Hematopoietic multipotent progenitor cell treated with erythropoietin and hydrocortisone succinate and interleukin-3 and kit ligand, for 15 days (in vitro differentiated cells): ENCODE measurements around the gene ADAMTS4.
"Not testable (repeated sequence)": the region's sequence is repeated elsewhere in the genome, so short reads cannot be mapped to it uniquely, and the experiment has no call there.

Experiments used
- DNase-seq: peaks from one replicate; pipeline ENCODE4 v3.0.0-alpha.2; 2015; ENCODE audit warnings: low spot score

ADAMTS4 gene, protein sequence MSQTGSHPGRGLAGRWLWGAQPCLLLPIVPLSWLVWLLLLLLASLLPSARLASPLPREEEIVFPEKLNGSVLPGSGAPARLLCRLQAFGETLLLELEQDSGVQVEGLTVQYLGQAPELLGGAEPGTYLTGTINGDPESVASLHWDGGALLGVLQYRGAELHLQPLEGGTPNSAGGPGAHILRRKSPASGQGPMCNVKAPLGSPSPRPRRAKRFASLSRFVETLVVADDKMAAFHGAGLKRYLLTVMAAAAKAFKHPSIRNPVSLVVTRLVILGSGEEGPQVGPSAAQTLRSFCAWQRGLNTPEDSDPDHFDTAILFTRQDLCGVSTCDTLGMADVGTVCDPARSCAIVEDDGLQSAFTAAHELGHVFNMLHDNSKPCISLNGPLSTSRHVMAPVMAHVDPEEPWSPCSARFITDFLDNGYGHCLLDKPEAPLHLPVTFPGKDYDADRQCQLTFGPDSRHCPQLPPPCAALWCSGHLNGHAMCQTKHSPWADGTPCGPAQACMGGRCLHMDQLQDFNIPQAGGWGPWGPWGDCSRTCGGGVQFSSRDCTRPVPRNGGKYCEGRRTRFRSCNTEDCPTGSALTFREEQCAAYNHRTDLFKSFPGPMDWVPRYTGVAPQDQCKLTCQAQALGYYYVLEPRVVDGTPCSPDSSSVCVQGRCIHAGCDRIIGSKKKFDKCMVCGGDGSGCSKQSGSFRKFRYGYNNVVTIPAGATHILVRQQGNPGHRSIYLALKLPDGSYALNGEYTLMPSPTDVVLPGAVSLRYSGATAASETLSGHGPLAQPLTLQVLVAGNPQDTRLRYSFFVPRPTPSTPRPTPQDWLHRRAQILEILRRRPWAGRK

DNA sequence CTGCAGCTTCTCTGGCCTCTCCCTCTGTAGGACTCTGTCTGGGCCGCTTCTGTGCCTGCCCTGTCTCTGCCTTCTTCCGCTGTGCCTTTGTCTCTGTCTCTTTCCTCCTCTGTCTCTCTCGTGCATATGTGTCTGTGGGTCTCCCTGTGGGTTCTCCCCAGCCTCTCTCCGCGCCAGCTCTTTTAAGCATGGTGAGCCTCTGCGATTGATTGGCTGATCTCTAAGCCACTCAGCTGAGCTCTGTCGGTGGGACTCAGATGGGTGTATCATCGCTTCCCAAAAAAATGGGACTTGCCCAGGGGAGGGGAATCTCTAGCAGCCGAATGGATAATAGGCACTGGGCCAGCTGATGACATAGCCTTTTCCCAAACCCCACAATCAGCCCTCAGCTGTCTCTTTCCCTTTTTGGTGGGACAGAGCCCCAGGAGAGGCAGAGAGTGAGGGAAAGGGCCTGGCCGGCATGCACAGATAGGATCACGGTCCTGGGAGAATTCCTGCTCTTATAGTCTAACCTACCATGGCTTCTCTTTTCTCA, at the start of gene ADAMTS4:
Gene ADAMTS4 (minus strand): TSS at position 158 of the 535 bp plus-strand sequence. CDS start 427 bp downstream, outside the sequence.
- DNase-seq: no peak

DNA sequence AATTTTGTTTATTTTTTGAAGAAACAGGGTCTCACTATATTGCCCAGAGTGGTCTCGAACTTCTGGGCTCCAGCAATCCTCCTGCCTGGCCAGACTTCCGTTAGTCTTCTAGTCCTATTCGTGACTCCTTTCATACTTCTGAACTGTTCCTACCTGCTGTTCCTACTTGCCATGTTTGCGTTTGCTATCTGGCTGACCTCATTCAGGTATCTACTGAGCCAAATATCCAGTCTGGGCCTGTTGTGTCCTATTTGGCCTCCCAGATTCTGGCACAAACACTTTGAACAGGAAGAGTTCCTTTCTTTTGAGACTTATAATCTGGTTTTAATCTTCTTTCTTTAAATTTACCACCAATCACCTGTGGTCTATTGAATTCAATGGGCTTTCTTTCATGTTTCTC, 46.0 kb upstream of the ADAMTS4 start:
- no peak for DNase-seq

DNA sequence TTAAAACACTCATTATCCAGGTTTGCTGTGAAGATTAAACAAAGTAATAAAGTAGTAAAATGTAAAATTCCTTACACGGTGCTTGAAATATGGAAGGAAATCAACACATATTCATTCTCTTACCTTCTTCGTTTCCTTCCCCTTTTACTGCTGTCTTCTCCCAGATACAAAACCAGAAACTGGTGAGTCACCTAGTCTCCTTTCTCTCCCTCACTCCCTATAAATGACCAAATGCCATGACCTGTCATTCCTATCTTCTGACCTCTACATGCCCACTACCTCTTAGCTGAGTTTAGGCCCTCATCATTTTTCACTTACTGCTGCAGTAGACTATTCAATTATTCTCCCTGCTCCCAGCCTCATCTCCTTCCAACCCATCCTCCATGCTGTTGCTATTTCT, 43.5 kb upstream of the ADAMTS4 start:
- DNase-seq: no peak

DNA sequence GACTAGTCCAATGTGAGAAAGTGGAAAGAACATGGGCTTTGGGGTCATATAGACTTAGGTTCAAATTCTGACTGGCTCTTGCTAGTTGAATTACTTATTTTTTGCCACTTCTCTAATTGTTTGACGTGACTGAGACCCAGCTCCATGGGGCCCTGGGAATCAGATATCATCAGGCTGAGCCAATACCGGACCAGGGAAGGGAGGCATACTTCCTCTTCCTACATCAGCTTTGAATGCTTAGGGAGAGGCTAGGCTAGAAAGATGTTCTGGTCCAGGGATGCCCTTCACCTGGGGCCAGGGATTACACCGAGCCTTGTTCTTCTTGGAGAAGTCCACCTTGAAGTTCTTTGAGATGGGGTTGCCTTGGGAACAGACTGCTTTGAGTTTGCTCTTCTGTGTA, 42.8 kb upstream of the ADAMTS4 start:
- no peak for DNase-seq

DNA sequence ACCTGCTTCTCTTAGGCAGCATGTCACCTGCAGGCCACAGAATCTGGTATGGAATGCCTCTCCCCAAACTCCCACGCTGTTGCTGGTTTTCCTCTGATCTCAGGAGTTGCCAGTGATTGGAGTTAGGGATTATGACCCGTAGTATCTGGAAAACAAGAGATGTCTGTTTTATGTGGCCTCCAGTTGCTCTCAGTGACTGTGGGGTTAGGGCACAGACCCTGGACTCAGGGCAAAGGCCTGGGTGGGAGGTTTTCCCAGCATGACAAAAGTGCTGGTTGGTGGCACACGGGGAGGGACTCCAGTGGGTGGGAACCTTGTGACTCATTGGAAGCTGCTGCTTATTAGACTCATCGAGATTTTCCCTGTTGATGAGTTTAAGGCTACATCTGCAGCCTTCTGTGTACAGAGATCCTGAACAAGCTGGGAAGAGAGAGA, 39.2 kb upstream of the ADAMTS4 start, which contains the start of gene NR1I3:
Gene NR1I3 (minus strand): TSS at position 165 of the 435 bp plus-strand sequence. CDS start 1,638 bp downstream, outside the sequence.
- no peak for DNase-seq

DNA sequence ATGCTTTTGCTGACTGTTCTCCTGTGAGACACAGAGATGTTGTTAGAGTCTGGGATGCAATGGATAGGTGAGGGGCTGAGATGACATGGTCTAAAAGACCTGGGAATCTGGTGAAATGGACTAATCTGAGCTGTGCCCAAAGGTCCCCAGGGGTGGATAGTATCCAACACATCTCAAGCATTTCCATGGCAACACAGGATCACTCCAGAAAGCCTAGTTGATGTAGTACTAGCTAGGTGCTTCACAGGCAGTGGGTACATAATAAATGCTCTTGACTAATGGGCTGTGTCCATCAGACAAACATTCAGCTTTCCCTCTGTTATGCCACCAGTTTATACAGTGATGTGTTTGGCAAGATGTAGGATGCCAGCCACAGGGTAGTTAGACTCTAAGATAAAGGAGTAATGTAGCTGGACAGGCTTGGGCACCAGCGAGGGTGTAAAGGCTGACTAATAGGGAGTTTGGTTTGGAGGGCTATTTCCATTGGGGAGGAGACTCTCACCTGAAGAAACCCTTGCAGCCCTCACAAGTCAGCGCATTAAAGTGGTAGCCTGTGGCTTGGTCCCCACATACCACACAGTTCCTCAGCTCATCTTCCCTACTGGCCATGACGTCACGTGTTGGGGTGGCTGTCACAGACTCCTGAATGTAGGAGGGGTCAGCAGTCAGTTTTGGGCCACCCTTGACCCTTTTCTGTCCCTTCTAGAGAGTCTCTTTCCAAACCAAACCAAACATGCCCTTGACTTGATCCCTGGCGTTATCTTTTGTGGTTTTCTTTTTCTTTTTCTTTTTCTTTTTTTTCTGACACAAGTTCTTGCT, 37.3 kb upstream of the ADAMTS4 start:
- no peak for DNase-seq

DNA sequence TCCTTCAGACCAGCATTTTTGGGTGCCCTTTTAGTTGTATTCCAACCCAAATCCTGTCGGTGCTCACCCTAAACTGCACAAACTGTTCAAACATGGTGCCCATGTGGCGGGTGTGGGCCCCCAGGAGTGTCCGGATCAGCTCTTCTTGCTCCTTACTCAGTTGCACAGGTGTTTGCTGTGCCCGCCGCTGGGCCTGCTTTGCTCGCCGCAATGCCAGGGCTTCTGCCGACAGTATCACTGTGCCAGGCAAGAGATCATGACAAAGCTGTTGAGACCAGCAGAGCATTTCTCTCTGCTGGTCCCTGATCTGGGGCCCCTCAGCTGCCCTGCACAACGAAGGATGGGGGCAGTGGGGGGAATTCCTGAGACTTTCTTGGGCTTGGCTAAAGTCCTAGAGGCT, 34.2 kb upstream of the ADAMTS4 start:
- no peak for DNase-seq

DNA sequence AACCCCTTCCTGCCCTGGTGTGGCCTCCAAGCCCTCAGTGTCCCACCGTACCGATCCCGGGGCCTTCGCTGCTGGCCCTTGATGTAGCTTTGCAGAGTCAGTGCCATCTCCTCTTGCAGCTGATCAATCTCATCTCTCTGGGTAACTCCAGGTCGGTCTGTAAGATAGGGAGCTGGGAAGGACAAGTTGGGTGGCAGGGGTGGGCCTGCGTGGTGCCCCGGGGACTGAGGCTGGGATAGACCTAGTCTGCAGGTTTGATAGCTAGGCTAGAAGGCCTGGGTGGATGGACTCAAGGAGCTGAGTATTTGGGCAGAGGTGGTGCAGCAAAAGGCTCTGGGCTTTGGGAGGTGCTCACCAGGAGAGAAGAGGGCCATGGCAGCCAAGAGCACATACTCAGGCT, 31.9 kb upstream of the ADAMTS4 start:
- no peak for DNase-seq

DNA sequence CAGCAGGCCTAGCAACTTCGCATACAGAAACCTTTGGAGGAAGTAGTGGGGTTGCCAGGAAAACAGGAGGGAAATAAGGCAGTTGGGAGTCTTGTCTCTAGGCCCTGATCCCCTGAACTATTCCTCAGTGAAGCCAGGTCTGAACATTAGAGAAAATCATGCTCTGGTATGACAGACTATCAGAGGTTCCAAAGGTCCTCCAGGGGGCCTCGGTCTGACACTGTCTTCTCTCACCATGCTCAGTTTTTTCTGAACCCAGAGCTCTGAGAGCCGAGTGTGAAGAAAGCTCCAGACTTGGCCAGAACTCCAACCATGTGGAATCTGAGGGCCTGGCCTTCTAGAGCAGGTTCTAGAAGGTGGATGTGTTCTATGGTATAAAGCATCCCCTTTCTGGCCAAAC, 31.0 kb upstream of the ADAMTS4 start:
- DNase-seq: no peak

DNA sequence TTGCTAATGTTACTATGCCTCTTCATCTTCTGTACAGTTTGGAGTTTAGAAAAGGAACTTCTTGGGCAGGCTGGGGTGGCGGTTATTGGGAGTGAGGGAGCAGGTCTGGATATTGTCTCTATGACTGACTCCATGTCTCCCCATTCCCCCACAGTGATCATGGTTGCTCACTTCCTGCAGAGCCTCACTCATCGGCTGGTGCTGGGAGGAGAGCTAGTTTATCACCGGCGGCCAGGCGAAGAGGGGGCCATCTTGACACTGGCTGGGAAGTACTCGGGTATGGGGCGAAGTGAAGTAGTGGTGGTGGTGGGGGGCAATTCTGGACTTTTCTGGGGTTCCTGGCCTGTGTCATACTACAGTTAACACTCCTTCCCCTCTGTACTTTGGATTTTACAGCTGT, 29.2 kb upstream of the ADAMTS4 start:
- no peak for DNase-seq

DNA sequence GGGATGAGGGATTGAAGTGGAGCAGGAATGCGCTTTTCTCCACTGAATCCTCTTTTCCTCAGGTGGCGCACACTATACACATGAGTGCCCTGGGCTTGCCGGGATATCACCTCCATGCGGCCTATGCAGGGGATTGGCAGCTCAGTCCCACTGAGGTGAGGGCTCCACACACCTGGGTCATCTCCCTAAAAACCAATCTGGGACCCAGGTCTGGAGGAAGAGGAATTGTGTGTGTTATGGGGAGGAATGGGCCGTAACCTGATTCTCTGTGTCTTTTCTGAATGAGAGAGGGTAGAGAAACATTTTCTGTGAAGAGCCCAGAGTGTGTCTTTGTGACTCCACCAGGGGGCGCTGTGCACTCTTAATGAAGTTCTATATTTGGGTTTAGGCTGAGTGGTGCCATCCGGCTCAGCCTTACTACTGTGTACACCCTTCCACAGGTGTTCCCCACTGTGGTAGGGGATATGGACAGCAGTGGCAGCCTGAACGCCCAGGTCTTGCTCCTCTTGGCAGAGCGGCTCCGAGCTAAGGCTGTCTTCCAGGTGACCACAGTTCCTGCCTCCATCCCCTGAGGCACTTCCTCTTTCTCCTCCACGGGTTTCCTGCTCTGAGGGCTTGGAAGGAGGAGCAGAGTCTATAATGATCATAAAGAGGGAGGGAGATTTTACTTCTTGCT, 28.5 kb upstream of the ADAMTS4 start:
- peak; percentile 86 for DNase-seq

DNA sequence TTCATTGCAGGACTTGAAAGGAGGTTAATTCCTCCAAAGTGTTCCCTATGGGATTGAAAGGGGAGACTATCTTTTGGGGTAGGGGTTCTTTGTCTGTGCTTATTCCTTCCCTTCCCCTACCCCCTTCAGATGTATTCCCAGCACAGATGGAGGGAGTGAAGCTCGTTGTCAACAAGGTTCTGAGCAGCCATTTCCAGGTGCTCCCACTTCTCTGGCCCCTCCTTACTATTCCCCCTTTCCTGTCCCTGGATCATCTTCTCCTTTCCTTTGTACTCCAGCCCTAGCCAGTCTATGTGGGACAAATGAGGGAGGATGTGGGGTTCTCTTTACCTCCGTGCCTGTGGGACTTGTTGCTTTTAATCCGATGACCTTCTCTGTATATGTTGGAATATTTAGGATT, 27.9 kb upstream of the ADAMTS4 start:
- DNase-seq: no peak

DNA sequence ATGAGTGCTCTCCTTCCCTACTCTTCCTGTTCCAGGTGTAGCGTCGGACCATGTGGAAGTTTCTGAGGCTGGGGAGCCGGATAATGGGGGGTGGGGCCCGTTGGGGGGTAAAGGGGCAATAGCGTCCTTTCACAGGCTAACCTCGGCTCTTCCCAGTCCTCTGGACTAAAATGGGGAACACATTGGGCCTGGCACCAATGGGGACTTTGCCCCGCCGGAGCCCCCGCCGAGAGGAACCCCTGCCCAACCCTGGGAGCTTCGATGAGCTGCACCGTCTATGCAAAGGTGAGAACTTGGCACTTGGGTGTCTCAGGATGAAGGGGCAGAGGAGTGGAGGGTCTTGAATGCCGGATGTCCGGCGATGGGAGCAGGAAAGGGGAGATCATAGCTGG, 27.5 kb upstream of the ADAMTS4 start:
- DNase-seq: no peak

DNA sequence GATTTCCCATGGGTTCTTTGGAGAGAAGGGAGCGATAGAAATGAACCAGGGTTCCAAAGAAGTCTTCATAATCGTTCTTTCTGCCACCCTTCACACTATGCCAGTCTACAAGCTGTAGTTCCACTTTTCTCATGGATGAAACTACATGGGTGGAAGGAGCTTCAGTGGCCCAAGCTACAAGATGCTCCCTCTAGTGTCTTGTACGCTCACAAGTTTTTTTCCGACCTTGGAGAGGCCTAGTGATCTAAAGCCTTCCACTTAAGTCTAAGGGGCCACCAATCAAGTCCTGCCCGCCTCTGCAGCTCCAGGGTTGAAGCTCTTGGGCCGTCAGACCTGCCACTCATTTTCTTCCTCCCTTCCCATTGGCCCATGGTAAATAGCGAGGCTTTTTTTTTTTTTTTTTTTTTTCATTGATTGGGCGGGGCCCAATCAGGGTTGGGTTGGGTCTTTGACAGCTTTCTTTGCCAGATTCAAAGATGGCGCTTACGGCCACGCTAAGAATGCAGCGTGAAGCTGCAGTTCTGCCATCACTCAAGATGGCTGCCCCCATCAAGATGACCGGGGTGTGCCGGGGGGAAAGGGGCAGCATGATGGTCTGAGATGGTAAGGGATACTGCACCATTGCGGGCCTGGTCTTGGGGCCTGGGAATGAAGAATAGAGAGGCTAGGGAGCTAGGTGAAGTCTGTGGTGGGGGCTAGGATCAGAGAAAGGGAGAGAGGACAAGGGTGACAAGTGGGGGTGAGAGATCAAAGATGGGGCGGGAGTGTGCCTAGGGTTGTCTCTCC, 26.9 kb upstream of the ADAMTS4 start, which contains the start of gene TOMM40L:
Gene TOMM40L (plus strand): TSS at position 527 of the 786 bp plus-strand sequence. CDS start 430 bp downstream, outside the sequence.
- peak; percentile 95 for DNase-seq

DNA sequence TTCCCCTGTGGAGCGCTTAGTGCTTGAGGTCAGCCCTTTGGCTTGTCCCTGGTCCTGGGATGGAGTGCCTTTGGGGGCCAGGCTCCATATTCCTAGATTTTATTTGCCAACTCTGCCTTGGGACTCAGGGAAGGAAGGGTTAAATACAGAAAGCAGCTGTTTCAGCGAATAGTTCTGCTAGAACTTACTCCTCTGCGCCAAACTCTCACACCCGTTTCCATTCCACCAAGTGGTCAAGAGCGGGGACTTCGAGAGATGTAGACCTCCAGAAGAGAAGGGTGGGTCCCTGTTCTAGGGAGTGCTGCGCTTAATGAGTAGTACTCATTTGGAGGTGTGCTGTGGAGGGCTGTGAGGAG, 26.3 kb upstream of the ADAMTS4 start:
- DNase-seq: no peak

DNA sequence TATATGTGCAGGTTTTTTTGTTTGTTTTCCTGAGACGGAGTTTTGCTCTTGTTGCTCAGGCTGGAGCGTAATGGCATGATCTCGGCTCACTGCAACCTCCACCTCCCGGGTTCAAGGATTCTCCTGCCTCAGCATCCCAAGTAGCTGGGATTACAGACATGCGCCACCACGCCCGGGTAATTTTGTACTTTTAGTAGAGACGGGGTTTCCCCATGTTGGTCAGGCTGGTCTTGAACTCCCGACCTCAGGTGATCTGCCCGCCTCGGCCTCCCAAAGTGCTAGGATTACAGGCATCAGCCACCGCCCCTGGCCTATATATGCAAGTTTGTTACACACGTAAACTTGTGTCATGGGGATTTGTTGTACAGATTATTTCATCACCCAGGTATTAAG, 25.8 kb upstream of the ADAMTS4 start:
- DNase-seq: not testable (repeated sequence)

DNA sequence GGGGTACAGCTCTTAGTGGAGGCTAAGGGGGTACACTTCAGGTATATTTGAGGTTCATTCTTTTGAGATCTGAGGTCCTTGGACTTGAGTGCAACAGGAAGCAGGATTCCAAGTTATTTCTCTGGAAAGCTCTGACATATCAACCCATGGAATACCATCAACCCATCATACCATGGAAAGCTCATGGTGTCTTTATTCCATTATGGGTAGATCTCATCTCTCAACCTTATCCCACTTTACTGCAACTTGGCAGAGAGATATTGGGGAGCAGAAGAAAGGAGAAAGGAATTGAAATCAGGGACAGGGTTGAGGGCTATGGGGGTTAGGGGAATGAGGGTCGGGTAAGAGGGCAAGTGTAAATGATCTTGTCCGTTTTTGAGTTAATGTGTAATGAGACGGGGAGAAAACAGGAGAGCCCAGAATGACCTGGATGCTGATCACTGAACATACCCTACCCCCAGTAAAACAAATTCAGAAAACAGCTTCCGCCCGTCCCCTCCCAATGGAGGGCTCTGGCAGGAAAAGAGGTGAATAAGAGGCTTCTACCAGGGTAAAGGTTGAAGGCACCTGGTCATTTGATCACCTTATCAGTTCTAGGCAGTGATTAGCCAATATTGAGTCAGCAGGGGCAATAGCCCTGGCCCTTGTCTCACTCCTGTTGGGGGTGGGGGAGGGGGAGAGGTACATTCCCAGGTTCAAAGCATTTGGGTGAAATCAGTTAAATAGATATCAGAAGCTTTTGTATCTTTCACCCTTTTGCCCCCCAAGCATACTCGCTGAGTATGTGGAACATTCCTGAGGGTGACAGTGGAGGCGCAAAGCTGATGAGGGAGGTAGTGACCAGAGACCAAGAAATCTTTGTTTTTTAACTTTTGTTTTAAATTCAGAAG, 25.2 kb upstream of the ADAMTS4 start:
- DNase-seq: no peak

DNA sequence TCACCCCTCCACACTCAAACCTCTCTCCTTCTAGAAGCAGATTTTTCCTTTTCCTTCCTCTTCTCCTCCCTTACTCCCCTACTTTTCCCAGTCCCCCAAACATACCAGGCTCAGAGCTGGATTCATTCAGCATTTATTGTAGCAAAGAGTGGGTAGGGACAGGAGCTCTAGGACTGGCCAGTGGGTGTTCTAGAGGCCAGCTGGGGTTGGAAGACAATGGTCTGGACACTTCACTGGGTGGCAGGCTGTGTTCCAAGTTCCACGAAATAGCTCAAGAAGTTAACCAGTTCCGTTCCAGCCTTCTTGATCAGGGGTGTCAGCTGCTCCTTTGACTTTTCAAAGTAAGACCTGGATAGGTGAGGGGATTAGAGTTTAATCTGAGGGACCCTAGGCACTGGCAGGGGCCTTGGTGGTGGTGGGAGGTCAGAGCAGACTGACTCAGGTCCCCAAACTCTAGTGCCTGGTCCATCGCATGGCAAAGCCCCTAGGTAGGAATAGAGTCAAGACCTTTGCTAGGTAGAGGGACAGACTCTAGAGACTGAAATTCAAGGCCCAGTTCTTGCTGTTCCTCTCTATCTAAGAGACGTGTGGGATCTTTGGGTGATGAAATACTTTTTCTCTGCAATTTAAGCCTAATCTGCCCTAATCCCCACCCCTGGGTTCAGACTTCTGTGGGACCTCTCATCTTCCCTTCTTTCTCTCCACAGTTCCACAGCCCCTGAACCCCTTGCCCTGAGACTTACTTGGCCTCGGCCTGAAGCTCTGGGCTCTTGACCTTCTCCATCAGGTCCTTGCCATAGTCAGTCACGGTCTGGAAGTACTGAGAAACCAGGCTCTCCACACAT, 23.5 kb upstream of the ADAMTS4 start:
- no peak for DNase-seq
